HG03108 (cell line): Measurements from ENCODE around the gene EAF2.
A peak's percentile ranks its signal among the peaks of the same experiment; 100 is the strongest.

Experiments used
- ATAC-seq: cut with Tn5 transposase; IDR thresholded peaks from one replicate; pipeline ENCODE4 v1.9.1; 2021; ENCODE audit warnings: moderate library complexity; ENCODE audit not compliant: unreplicated experiment

The EAF2 gene

GRCh38 chr3:121834671-121835464 lies at the start of gene EAF2, which contains the start of gene IQCB1:
Gene EAF2 (plus strand): TSS chr3:121835209. CDS start chr3:121835286, 77 bp downstream.
Gene IQCB1 (minus strand): TSS chr3:121835060. CDS start chr3:121828960, 6,100 bp downstream.
- peak; percentile 98 for ATAC-seq

- ATAC-seq: no peak
Observed at GRCh38 chr3:121786485-121786884, 48.5 kb upstream of the EAF2 start.

- no peak for ATAC-seq
Observed at GRCh38 chr3:121793078-121793477, 41.9 kb upstream of the EAF2 start.

DNA sequence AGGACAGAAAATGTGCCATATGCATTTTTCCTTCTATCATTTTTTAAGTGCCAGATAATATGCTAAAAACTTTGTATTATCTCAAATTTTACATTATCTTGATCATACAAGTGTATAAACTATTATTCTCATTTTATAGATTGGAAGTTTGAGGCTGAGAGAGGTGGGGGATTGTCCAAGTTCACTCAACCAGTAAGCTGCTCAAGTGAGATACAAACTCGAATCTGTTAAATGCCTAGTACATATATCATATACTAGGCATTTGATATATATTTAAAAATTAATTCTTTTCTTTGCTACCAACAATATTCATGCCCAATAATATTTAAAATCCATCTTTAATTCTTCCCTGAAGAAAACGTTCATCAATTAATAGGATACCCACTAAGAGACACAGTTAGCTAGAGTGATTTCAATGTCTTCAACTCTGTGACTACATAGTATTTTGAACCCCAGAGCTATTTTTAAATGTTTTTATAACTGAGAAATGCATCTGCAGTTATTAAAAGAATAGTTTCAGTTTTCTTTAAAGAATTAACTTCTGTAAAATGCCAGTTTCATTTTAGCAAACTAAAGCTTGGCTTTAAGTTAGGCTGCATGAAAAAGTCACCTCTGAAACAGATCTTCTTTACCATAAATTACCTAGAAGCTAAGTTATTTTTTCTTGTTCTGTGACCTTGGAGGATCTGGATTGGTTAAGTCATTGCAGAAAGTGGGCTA lies 40.6 kb upstream of the EAF2 start:
- no peak for ATAC-seq

DNA sequence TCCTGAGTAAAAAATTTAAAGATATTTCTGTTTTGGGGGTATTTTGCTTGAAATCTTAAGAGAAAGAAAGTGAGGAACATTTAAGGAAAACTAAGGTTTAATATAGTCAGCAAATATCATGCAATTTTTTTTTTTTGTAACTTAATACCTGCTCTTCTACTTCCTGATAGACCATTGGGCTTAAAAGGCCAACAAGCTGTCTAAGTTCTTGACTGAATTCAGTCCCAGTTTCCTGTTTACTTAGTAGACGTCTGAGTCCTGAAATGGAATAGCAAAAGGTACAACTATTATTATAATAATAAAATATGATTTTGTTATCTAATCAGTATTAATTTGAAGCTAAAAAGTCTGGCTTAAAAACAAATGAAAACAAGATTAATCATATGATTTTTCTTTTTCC lies 38.0 kb upstream of the EAF2 start:
- no peak for ATAC-seq

- no peak for ATAC-seq
Observed at GRCh38 chr3:121800906-121801305, 34.1 kb upstream of the EAF2 start.

DNA sequence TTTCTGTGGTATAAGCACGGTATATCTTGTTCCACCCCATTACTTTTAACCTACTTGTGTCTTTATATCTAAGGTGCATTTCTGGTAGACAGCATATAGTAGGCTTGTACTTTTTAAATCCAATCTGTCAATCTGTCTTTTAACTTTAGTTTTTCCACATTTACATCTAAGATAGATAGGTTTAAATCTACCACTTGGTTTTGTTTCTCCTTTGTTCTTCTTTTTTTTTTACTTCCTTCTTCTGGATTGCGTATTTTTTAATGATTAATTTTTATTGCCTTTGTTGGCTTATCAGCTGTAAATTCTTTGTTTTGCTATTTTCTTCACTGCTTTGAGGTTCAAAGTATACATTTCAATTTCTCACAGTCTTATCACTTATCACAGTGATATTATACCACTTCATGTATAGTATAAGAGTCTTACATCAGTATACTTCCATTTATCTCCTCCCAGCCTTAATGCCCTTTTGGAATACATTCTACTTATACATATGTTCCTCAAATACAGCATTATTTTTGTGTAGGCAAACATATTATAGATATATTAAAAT lies 31.2 kb upstream of the EAF2 start:
- ATAC-seq: no peak

- ATAC-seq: peak; percentile 96
Observed at GRCh38 chr3:121809249-121809648, 25.8 kb upstream of the EAF2 start.

DNA sequence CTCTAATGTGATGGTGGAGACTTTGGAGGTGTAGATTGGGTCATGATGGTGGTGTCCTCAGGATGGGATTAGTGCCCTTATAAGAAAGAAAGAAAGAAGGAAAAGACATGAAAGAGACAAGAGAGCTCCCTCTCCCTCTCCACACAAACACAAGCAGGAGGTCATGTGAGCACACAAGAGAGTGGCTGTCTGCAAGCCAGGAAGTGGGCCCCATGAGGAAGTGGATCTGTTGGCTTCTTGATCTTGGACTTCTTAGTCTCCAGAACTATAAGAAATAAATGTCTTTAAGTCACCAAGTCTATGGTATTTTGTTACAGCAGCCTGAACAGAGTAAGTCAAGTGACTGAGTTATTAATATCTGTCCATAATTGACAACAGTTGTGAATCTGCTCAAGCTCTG lies 17.3 kb upstream of the EAF2 start:
- no peak for ATAC-seq

DNA sequence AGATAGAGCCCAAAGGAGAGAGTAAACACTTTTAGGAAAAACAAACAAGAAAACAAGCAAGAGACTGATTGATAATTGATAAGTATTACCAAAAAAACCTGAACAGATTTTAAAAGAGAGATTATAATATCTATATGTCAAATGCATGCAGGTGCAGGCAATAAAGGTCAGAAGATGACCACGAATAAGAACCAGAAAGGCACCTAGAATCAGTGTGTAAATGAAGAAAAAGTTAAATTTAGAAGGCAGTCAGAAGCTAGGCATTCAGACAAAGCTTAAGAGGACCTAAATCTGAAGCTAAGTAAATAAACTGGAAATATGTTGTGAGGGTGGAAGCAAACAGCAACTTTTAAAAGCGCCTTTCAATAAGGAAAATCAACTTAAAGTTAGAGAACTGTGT lies 16.4 kb upstream of the EAF2 start:
- ATAC-seq: no peak

GRCh38 chr3:121819236-121819635 lies 15.8 kb upstream of the EAF2 start:
- no peak for ATAC-seq

DNA sequence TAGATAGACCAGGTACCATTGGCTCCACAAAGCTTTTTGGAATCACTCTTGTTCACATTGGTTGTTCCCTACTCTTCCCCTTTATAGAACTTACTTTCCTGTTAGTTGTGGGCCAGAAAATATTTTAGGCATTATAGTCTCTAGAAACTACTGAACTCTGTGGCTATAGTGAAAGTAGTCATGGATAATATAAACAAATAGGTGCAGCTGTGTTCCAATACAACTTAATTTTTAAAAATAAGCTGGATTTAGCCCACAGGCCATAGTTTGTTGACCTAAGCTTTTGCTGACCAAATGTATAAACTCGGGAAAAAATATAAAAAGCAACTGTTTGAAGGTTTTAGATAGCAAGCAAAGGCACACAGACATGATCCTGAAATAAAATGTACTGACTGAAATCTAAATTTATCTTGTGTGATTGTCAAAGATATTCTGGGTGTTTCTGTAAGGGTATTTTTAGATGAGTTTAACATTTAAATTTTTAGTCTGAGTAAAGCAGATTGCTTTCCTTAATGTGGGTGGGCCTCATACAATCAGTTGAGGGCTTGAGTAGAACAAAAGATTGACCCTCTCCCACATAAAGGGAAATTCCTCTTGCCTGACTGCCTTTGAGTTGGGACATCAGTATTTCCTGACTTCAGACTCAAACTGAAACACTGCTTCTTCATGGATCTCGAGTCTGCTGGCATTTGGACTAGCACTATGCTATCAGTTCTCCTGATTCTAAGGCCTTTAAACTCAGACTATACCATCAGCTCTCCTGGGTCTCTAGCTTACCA lies 13.4 kb upstream of the EAF2 start:
- no peak for ATAC-seq

DNA sequence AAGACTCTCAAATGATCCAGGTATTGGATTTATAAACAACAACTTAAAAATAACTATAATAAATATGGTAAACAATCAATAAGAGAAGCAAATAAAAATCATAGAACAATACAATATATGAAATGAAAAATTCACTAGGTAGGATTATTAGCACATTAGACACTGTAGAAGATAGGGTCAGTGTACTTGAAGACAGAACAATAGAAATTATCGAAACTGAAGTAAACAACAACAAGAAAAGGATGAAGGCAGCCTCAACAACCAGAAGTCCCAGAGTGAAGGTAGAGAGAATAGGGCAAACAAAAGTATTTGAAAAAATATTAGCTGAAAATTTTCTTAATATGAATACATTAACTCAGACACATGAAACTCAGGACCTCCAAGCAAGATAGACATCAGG lies 12.0 kb upstream of the EAF2 start:
- no peak for ATAC-seq

- ATAC-seq: no peak
Observed at GRCh38 chr3:121834157-121834670, 795 bp upstream of the EAF2 start.

- ATAC-seq: peak; percentile 20
Observed at GRCh38 chr3:121835465-121835801, 424 bp downstream of the EAF2 start.

DNA sequence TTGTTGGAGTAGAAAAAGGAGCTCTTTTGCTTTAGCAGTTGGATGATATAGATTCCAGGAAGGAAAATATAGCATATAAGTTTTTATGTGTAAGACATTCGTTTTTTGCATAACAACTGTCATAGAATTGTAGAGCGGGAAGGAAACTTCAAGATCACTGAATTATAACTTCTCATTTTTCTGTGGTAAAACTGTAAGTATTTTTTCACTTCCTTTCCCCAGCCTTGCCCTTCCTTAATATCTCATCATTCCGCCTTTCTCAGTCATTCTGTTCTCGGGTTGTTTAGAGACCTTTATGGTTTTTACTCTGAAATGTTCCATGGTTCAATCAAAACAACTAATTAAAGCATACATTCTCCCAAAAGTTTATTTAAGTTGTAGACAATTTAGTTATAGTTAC lies 1.1 kb downstream of the EAF2 start:
- no peak for ATAC-seq

GRCh38 chr3:121836481-121836880 lies 1.5 kb downstream of the EAF2 start:
- no peak for ATAC-seq

- no peak for ATAC-seq
Observed at GRCh38 chr3:121839962-121840361, 5.0 kb downstream of the EAF2 start.

DNA sequence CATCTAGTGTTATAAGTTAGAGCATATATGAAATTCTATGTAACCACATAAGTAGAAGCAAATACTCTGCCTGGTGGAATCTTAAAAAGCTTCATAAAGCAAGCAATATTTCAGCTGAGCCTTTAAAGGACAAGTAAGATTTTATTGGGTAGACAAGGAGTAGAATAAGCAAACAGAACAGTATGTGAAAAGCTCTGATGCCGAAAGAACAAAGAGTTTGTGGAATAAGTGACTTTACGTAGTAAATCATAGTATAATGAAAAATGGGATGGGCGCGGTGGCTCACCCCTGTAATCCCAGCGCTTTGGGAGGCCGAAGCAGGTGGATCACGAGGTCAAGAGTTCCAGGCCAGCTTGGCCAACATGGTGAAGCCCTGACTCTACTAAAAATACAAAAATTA lies 9.9 kb downstream of the EAF2 start:
- no peak for ATAC-seq

- no peak for ATAC-seq
Observed at GRCh38 chr3:121852256-121852655, 17.2 kb downstream of the EAF2 start.

GRCh38 chr3:121855555-121855954 lies 20.5 kb downstream of the EAF2 start:
- no peak for ATAC-seq
